Neutrophil (primary cell): Measurements from ENCODE around the gene ATP6V1C2.
A peak's percentile ranks its signal among the peaks of the same experiment; 100 is the strongest.
"Not testable (repeated sequence)": the region's sequence is repeated elsewhere in the genome, so short reads cannot be mapped to it uniquely, and the experiment has no call there.

Source experiments
- H3K27ac ChIP-seq: fragments of 200-600 bp; sonication (generic); 2 replicates; pipeline ENCODE4 v1.5.1; 2016; ENCODE audit warnings: mild to moderate bottlenecking, moderate library complexity
- H3K27me3 ChIP-seq: fragments of 200-600 bp; sonication (generic); 2 replicates; pipeline ENCODE4 v1.6.0; 2016; ENCODE audit warnings: mild to moderate bottlenecking
- H3K36me3 ChIP-seq: fragments of 200-600 bp; sonication (generic); 2 replicates; pipeline ENCODE4 v1.5.1; 2017
- H3K4me1 ChIP-seq, 2 experiments: fragments of 200-600 bp in 1 of 2; sonication (generic) in 1 of 2; 1 replicate in 1 of 2; 2 replicates in 1 of 2; pipeline versions ENCODE4 v1.5.1 to v1.6.1; 2013 to 2016; ENCODE audit warnings: low read depth in 1 of 2, low read length in 1 of 2, mild to moderate bottlenecking in 1 of 2, moderate library complexity in 1 of 2; ENCODE audit not compliant: control insufficient read depth in 1 of 2, insufficient read depth in 1 of 2
- H3K4me3 ChIP-seq, 2 experiments: fragments of 200-600 bp in 1 of 2; sonication (generic) in 1 of 2; 1 replicate in 1 of 2; 2 replicates in 1 of 2; pipeline ENCODE4 v1.5.1; 2013 to 2016; ENCODE audit warnings: low read depth in 1 of 2, low read length in 1 of 2, mild to moderate bottlenecking in 1 of 2, moderate library complexity in 1 of 2
- H3K9me3 ChIP-seq: fragments of 200-600 bp; sonication (generic); 2 replicates; pipeline ENCODE4 v1.5.1; 2016
- CTCF ChIP-seq: fragments of 200-600 bp; sonication (generic); IDR thresholded peaks from 2 replicates; pipeline ENCODE4 v1.5.1; 2016; ENCODE audit warnings: antibody characterized with exemption

Gene ATP6V1C2

GRCh38 chr2:10806543-10806942, 85.1 kb downstream of the ATP6V1C2 start:
- Histone ChIP-seq H3K36me3 (no peaks in the 10 kb centered on the region), H3K27me3 (no peaks in the 10 kb centered on the region), H3K4me3 (no peak overlapping the region), H3K27ac (no peak overlapping the region), H3K4me1 (peaks cover 7 to 9% of the 10 kb centered on the region in 2 experiments), H3K9me3 (no peaks in the 10 kb centered on the region)
- TF ChIP-seq CTCF, result no peak

- no peaks in the 10 kb centered on the region for H3K9me3 ChIP-seq
- H3K36me3 ChIP-seq, result no peaks in the 10 kb centered on the region
- H3K27me3 ChIP-seq, result no peaks in the 10 kb centered on the region
- H3K27ac ChIP-seq, result no peak overlapping the region
- peaks cover 18 to 20% of the 10 kb centered on the region in 2 experiments for H3K4me1 ChIP-seq
- H3K4me3 ChIP-seq, result no peak overlapping the region
- no peak for TF ChIP-seq CTCF
These were observed 89.1 kb downstream of the ATP6V1C2 start for GRCh38 chr2:10810202-10811161.

- Histone ChIP-seq H3K9me3 (no peaks in the 10 kb centered on the region), H3K27ac (no peak overlapping the region), H3K4me1 (peaks cover 18 to 20% of the 10 kb centered on the region in 2 experiments), H3K27me3 (no peaks in the 10 kb centered on the region), H3K36me3 (no peaks in the 10 kb centered on the region), H3K4me3 (peak overlapping the region; percentile 75 to 81)
- TF ChIP-seq CTCF, result no peak
These were observed 90.1 kb downstream of the ATP6V1C2 start for GRCh38 chr2:10811517-10811916.

GRCh38 chr2:10812362-10813162, 91.1 kb downstream of the ATP6V1C2 start, which contains the start of gene PDIA6:
Gene PDIA6, minus strand, starts transcription at chr2:10812785. Its CDS starts 89 bp downstream, at chr2:10812696.
- H3K9me3 ChIP-seq, result no peaks in the 10 kb centered on the region
- peaks cover 10% of the 10 kb centered on the region for H3K27me3 ChIP-seq
- peak within 1 kb of the TSS; percentile 80 for H3K27ac ChIP-seq
- peaks cover 18 to 20% of the 10 kb centered on the region in 2 experiments for H3K4me1 ChIP-seq
- no peaks in the 10 kb centered on the region for H3K36me3 ChIP-seq
- peak within 1 kb of the TSS; percentile 75 to 81 for H3K4me3 ChIP-seq
- TF ChIP-seq CTCF, result peak; percentile 68

- Histone ChIP-seq H3K27ac (peak overlapping the region; percentile 80), H3K4me1 (peaks cover 18 to 20% of the 10 kb centered on the region in 2 experiments), H3K27me3 (peaks cover 11% of the 10 kb centered on the region), H3K4me3 (peak overlapping the region; percentile 75 to 81)
- H3K9me3 ChIP-seq, H3K36me3 ChIP-seq: not testable (repeated sequence)
These were observed 92.0 kb downstream of the ATP6V1C2 start for GRCh38 chr2:10813163-10814138.
